GM12801 (cell line): ENCODE results near the gene KCNK4.

ENCODE experiments used
- TF ChIP-seq, protein P1 (sequence below): IDR thresholded peaks from one replicate; pipeline ENCODE4 v1.5.1; 2011; ENCODE audit warnings: control low read depth; ENCODE audit not compliant: insufficient read length; ENCODE audit errors: extremely low read depth

Gene KCNK4

DNA sequence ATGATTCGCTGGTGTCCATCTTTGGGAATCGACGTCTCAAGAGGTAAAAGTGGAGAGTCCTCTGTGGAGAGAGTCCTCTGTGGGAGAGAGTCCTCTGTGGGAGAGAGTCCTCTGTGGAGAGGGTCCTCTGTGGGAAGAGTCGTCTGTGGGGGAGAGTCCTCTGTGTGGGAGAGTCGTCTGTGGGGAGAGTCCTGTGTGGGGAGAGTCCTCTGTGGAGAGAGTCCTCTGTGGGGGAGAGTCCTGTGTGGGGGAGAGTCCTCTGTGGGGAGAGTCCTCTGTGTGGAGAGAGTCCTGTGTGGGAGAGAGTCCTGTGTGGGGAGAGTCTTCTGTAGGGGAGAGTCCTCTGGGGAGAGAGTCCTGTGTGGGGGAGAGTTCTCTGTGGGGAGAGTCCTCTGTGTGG lies 29.9 kb downstream of the KCNK4 start:
- TF ChIP-seq, protein P1, sequence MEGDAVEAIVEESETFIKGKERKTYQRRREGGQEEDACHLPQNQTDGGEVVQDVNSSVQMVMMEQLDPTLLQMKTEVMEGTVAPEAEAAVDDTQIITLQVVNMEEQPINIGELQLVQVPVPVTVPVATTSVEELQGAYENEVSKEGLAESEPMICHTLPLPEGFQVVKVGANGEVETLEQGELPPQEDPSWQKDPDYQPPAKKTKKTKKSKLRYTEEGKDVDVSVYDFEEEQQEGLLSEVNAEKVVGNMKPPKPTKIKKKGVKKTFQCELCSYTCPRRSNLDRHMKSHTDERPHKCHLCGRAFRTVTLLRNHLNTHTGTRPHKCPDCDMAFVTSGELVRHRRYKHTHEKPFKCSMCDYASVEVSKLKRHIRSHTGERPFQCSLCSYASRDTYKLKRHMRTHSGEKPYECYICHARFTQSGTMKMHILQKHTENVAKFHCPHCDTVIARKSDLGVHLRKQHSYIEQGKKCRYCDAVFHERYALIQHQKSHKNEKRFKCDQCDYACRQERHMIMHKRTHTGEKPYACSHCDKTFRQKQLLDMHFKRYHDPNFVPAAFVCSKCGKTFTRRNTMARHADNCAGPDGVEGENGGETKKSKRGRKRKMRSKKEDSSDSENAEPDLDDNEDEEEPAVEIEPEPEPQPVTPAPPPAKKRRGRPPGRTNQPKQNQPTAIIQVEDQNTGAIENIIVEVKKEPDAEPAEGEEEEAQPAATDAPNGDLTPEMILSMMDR: no peak

- TF ChIP-seq, protein P1: no peak
Observed at GRCh38 chr11:64321533-64321932, 30.4 kb downstream of the KCNK4 start.

DNA sequence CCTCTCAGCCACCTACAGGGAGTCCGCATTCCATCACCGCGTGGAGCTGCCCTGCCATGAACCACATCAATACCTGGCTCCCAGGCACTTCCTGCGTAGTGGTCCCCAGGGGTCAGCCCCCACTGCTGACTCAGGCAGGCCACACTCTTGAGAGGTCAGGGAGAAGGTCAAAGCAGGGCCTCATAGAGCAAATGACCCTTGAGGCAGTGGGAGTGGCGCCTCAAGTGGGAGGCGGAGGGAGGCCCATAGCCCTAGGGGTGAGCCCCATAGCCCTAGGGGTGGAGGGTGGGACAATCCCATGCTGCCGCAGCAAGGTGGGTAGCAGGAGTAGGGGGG lies 31.8 kb downstream of the KCNK4 start:
- TF ChIP-seq, protein P1: no peak

DNA sequence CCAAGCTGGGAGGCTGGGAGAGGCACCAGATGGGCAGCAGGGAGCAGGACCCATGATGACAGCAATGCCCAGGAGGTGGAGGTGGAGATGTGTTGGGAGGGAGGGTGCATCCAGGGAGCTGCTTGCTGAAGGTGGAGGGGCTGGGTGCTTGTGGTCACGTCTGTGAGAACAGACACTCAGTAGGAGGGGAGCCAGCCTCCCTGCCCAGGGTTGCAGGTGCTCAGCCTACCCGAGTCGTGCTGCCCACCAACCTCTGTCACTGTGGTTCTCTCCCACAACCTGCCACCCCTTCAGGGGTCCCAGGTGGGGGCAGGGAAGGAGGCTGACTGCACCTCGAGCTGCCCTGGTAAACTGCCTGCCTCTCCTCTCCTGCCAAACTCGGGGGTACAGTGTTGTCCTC lies 32.3 kb downstream of the KCNK4 start:
- TF ChIP-seq, protein P1: no peak

DNA sequence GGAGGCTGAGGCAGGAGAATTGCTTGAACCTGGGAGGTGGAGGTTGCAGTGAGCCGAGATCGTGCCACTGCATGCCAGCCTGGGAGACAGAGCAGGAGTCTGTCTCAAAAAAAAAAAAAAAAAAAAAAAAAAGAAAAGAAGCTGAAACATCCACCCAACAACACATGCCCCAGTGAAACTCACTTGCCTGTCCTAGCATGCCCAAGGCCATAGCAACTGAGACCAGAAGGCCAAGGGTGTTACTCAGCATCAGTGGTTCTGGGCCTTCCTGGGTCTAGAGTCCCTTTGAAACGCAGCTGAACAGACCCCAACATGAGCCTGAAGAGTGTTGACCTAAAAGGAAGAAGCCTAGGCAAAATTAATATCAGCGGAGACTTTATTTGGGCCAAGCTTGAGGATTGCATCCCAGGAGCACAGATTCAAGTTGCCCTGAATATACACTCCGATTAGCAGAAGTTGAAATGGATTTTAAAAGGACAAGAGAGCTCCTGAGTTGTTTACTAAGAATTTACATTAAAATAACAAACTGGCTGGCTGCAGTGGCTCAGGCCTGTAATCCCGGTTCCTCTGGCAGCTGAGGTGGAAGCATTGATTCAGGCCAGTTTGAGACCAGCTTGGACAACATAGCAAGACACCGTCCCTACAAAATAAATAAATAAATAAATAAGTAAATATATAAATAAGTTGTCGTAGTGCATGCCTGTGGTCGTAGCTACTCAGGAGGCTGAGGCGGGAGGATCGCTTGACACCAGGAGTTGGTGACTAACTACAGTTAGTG lies 33.8 kb downstream of the KCNK4 start:
- TF ChIP-seq, protein P1: no peak

DNA sequence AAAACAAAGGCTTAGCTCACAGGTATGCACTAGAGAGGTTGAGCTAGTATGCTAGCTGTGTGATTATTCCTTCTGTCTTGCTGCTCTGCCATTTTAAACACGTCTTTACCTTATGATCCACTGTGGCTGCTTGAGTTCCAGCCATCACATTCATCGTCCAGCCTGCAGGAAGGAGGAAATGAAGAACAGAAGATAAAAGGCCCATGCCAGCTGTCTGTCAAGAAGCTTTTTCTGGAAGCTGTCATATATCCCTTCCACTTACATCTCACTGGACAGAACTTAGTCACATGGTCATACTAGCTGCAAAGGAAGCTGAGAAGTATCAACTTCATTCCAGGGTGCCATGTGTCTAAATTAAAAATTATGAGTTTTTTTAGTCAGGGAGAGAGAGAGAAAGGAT lies 36.3 kb downstream of the KCNK4 start:
- TF ChIP-seq, protein P1: no peak

DNA sequence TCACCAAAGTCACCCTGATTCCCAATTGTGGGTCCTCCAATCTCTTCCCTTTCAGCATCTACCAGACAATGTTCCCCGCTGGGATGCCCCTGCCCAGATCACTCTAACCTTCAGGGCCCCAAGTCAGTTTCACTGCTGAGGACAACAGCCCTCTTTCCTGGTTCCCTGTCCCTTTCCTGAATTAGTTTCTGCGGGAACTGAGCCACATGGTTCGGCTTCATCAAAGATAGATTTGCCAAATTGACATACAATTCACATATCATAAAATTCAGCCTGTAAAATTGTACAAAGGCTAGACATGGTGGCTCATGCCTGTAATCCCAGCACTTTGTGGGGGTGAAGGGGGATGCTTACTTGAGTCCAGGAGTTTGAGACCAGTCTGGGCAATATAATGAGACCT lies 36.9 kb downstream of the KCNK4 start:
- TF ChIP-seq, protein P1: no peak
